HG03457 (cell line): ENCODE results near the gene NDE1.
"Not testable (repeated sequence)": the region's sequence is repeated elsewhere in the genome, so short reads cannot be mapped to it uniquely, and the experiment has no call there.

ENCODE experiments used
- ATAC-seq: cut with Tn5 transposase; IDR thresholded peaks from one replicate; pipeline ENCODE4 v1.9.1; 2021; ENCODE audit warnings: moderate number of reproducible peaks; ENCODE audit not compliant: unreplicated experiment

NDE1 gene, protein sequence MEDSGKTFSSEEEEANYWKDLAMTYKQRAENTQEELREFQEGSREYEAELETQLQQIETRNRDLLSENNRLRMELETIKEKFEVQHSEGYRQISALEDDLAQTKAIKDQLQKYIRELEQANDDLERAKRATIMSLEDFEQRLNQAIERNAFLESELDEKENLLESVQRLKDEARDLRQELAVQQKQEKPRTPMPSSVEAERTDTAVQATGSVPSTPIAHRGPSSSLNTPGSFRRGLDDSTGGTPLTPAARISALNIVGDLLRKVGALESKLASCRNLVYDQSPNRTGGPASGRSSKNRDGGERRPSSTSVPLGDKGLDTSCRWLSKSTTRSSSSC

DNA sequence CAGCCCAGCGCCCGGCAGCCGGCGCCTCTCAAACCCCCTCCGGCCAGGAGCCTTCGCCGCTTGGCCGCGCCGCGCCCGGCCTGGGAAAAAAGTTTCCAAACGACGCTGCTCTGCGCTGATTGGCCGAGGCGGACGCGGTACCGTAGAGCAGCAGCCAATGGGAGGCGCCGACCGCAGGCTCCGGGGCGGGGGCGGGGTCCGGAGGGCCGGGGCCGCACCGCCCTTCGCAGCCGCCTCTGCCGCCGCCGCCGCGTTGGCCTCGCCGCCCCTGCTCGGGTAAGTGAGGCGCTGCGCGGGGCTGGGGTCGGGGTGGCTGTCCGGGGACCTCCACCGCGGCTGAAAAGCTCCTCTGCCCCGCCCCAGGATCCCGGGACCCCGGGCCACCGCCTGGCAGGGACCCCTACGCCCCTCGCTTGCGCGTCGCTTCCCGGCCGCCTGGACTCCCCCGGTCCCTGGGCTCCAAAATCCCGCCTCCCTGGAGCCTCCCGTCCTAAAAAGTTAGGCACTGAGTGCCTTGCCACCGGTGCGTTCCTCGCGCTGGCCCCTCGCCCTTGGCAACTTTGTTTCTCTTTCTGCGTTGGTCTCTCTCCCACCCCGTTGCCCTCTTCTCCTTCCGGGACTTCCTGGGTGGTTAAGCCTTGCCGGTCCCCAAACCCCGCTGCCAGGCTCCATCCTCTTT is at the start of gene NDE1:
Gene NDE1, plus strand, starts transcription at position 227 of the 679 bp plus-strand sequence. CDS start 14,534 bp downstream, outside the sequence.
- peak; percentile 52 for ATAC-seq

DNA sequence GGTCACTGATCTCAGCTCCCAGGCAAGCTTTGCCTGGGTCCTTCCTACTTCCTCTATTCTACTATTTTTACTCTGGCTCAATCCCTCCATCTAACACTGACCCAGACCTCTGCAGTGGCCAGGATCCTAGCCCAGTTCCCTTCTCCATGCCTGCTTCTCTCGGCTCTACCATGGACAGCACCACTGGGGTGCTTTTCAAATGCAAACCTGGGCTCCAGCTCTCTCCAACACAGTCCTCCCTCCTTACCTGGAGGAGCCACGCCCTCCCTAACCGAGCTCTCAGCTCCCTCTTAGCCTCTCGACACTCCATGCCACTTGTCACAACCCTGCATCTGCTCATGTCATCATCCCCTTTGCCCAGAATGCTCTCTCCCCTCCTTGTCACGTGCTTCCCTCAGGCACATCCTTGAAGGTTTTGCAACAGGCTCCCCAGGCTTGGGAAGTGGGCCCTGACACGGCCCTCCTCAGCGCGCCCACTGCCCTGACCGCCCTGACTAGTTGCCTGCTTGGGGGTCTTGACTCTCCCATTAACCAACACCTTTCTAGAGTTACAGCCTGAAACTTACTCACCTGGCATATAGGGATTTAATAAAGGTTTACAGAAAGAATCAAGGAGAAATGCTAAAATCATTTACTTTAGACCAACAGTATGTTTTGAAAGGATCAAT is 48.7 kb upstream of the NDE1 start:
- no peak for ATAC-seq

DNA sequence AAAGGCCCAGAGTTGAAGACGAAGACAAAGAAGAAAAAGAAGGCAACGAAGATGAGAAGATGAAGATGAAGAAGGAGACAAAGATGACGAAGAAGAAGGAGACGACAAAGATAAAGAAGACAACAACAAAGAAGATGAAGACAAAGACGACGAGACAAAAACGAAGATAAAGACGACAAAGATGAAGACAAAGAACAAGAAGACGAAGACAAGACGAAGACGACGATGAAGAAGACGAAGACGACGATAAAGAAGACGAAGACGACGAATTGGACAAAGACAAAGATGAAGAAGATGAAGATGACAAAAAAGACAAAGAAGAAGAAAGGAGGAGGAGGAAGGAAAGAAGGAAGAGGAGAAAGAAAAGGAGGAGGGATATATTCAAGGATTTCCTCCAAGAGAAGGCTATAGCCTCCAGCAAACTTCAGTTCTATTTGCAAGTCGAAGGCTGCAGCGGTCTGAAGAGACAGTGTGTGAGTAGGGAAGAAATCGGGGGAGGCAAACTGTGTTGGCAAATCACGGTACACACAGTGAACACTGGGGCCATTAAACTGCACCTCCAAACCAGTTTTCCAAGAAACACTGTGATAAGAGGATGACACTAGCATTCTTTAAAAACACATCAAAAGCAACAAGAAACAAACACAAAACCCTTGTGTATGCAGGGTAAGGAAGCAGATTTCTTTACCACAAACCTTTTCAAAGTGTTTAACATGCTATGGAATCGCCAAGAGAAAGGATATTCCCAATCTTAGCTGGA is 47.6 kb upstream of the NDE1 start:
- ATAC-seq = no peak

DNA sequence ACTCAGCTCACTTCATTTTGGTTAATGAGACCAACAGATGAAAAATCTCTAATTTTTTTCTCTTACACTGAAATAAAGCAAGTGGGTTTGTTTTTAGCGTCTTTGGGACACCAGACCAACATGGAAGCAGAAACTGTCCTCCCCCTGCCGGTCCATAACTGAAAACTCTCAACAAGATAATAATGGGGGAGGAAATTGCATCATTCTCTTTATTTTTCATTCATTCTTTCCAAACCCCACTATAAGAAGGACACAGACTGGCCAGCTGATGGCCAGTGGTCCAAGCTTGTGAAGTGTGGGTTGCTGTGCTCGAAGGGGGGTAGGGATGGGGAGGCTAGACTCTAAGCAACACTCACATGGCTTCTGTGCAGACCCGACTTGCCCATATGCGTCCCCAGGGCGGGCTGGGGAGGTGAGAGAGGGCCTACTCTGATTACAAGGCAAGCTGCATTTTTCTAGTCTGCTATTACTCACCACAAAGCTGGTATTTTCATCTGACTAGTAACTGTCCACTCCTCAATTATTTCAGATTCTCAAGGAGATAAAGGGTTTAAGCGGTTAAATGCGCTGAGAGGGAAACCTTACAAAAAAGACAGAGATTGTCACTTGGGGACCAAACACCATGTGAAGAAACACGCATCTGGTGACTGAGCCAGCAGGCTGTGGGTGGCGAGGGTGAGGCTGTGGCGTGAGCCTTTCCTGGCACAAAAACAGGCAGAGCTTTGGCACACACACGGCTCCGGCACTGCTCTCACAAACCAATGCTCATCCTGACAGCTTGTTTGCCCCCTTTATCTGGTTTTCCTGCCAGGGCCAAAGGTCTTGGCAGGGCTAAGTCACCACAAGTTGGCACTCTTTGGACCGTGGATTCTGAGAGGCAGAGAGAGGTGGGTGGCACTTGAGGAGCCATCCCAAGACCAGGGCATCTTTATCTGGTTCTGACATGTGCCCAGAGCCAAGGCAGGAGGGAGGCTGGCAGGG is 45.3 kb upstream of the NDE1 start:
- no peak for ATAC-seq

DNA sequence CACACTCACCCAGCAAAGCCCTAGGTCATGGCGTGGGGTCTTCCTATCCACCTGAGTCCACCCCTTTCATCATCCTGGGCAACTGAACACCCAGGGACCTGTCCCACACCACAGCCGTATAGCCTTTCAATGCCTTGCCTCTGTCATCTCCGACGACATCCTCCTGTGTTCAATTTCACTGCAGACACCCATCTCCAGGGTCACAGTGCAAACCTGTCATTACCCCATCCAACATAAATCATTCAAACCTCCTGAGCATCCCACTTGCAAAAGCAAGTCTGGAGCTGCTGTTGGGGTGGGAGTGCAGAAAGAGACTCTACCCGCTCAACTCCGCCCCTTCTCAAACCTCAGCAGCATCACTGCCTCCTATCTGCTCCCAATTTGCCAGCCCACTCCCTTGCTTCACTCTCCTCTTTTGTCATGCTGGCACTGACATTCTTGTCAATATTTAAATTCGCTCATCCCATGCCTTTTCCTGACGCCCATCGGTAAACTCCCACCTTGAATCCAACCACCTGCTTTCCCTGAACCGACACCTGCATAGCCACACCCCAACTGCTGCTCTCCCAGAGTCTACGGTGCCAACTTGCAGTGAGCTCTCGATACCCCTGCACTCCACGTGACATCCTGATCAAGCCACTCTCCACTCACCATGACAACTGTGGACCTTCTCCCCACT is 44.1 kb upstream of the NDE1 start:
- ATAC-seq = no peak

DNA sequence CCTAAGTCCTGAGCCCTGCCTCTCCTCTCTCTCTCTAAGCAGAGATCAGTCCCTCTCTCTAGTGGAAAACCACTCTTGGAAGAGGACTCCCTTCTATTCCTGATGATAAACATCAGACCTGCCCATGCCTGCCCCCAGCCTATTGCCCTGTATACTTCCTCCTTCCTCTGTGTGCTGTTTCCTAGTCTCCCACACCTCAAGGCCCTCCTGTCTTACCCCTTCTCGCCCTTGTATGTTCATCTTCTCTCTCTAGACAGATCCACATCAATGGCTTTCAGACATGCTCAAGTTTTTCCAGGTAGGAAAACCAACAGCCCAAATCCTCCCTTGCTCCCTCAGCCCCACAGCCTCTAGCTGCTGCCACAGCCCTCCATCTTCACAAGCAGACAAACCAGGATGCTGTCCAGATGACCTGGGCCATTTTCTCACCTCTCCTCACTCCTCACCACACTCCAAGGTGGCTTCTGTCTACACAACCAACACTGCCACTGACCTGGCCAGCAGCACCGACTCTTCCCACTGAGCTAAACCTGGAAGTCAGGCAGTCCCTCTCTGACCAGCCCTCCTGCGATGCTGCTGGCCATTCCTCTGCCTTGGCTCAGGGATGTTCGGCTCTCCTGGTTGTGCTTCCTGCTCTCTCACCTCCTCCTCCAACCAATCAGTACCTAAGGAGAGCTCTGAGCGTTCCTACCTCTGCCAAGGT is 43.4 kb upstream of the NDE1 start:
- no peak for ATAC-seq

DNA sequence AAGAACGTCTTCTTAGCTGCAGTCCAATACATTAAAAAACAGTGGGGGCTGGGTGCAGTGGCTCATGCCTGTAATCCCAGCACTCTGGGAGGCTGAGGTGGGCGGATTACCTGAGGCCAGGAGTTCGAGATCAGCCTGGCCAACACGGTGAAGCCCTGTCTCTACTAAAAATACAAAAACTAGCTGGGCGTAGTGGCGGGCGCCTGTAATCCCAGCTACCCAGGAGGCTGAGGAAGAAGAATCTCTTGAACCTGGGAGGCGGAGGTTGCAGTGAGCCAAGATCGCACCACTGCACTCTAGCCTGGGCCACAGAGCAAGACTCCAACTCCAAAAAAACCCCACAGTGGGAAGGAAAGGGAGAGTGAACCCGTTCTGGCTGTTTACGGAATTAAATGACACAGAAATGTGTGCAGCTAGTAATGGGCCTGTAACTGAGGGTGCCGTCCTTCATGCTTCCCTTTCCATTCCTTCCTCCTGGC is 42.8 kb upstream of the NDE1 start:
- not testable (repeated sequence) for ATAC-seq

DNA sequence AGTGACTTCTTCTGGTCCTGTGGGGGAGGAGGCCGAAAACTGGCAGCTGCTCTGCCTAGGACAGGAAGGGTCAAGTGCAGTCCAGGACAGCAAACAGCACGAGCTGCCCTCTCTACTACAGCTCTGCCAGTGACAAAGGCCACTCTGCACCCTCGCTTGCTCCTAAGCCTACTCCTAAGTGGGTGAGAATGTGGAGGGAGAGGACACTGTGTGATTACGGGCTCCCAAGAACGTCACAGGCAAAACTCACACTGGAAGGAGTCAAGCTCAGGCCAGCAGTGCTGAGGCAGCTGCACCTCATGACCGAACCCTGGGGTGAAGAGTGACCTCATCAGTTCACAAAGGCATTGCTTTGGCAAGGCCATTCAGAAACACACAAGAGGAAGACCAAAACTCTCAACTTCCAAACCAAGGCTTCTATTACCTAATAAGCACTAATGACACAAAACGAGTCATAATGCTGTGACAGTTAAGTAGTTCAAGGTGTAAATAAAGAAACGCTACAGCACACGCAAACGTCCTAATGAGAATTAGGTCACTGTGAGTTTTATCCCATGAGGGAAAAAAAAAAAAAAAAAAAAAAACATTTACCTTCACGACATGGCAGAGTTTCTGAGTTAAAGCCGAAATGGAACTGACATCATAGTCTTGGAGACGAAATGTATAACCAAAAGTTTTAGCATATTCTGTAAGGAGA is 42.2 kb upstream of the NDE1 start:
- no peak for ATAC-seq

DNA sequence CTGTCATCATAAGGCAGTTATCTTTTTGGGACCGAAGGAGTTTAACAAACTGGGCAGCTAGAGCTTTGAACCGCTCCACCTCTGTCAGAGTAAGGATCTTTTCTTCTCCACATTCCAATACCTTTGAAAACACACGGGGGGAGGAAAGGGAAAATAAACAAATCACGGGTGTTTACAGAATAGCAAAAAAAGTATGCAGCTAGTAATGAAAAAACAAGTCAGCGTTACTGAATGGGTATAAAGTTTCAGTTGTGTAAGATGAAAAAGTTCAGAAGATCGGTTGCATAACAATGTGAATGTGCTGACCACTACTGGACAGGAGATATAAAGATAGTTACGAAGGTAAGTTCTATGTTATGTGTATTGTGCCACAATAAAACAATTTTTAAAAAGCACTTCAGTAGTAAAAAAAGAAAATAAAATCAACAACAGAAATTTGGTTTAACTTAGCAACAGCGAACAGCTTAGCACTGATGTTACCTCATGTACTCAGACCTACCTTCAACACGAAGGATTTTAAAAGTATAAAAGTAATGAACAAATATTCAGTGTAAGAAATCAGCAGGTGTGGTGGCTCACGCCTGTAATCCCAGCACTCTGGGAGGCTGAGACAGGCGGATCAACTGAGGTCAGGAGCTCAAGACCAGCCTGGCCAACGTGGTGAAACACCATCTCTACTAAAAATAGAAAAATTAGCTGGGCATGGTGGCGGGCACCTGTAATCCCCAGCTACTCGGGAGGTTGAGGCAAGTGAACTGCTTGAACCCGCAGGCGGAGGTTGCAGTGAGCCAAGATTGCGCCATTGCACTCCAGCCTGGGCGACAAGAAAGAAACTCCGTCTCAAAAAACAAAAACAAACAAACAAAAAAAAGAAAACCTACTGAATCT is 41.4 kb upstream of the NDE1 start:
- no peak for ATAC-seq

DNA sequence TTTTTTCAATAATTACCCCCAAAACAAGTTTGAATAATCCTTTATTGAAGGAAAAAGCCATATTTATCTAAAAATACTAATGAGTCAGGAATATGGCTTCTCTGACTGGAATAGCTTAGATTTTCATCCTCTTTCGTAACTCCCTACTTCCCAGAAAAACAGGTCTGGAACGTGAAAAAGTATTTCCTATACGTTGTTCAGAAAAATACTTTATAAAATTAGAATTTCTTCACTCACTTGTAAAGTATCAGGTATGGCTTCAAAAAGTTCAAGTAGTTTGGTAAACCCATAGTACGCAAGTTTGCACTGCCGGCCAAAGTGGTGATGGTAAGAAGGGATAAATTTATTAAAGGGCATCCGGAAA is 40.8 kb upstream of the NDE1 start:
- no peak for ATAC-seq

DNA sequence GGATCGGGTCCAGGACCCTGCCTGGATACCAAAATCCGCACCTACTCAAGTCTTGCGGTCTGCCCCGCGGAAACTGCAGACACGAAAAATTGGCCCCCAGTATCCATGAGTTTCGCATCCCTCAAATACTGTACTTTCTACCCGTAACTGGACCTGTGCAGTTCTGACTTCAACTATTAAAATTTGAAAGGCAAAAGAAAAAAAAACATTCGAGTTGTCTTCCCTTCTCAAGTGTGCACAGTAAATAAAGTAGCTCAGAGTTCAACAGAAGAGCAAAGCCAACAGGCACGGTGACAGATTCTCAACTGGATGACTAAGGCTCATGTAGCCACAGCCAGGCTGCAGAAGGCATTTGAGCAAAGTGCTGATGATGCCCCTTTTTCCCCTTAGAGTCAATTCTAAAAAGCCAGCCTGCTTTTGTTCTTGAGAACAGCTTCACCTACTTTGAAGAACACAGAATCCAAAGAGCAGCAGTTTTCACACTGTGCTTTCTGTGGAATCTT is 39.6 kb upstream of the NDE1 start:
- ATAC-seq = no peak

DNA sequence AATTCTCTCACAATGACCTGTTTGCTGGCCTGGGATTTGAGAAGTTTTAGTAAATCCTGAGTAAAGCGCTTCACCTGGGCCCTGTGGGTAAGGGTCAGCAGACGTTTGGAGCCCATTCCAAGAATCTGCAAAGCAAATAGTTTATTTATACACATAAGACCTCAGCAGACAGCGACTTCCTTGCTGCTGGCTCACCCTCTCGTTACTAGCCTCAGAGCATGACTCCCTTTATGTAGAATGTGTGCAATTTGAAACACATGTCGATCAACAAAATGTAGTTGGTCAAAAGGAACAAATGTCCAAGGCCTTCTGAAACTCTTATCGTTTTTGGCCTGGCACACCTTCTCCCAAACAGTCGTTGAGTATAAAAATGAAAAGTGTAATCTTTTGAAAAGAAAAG is 38.4 kb upstream of the NDE1 start:
- no peak for ATAC-seq

DNA sequence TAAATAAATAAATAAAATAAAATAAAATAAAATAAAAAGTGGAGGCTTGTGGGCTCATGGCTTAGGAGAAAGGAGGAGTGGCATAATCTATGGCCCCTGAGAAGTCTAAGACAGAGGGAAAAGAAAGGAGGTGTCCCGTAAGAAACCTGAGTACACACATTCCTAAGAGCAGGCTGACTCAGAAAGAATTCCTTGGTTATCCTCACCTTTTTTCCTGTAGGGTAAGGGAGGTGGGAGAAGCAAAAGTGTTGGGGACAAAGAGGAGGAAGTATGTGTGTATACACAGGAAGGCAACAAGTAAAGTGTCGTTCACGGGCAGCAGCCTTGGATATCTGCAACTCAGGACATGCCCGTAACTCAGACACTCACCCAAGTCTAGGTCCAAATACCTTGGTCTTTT is 36.4 kb upstream of the NDE1 start:
- no peak for ATAC-seq

DNA sequence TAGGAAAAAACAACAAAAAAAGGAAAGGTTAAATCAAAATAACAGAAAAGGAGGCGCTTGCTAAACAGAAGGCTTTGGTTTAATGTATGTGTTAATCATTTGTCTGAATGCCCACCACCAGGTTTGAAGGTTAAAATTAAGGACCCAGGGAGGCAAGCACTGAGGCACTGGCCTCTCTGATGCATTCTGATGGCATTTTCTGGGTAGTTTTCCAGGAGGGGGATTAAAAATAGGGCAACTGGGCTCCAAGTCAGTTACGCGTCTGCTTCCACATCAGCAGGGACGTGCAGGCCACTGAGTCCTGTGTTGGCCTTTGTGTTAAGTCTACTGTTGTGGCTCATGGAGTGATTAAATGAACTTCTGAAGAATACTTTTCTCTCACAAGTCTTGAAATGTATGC is 34.0 kb upstream of the NDE1 start:
- no peak for ATAC-seq

DNA sequence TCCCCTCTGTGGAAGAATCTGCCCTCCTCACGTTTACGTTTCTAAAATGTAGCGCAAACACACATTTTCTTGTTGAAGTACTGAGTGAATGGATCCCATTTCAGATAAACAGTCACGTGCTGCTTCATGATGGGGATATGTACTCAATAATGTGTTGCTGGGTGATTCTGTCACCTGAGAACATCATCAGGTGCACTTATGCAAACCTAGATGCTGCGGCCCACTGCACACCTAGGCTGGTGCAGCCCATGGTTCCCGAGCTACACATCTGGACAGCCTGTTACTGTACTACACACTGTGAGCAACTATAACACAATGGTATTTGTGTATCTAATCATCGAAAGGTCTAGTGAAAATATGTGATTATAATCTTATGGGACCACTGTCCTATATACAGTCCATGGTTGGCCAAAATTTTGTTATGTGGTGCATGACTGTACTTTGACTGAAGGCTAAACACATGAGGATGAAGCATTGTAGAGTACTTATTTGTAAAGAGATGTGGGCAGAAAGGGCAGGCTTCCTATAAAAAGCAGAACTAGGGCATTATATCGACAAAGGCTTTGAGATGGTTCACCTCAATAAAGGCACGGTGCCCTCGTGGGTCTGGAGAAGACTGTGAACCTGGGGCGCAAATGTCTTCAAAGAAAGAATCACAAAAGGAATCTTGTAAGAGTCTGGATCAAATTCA is 33.4 kb upstream of the NDE1 start:
- ATAC-seq = no peak

DNA sequence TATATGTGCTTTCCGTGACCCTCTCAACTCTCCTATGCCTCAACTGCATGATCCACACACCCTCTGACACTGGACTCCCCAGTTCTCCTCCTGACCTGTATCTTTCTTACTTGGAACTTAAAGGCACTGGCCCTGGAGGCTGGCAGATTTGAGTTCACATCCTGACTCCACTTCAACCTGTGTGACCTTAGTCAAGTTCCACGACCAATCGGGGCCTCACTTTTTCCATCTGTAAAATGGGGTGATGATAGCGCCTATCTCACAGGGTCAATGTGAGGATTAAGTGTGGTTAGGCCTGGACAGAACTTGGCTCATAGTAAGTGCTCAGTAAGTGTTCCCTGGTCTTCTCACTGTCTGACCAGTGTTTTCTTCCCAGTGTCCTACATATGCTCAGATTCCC is 32.1 kb upstream of the NDE1 start:
- no peak for ATAC-seq

DNA sequence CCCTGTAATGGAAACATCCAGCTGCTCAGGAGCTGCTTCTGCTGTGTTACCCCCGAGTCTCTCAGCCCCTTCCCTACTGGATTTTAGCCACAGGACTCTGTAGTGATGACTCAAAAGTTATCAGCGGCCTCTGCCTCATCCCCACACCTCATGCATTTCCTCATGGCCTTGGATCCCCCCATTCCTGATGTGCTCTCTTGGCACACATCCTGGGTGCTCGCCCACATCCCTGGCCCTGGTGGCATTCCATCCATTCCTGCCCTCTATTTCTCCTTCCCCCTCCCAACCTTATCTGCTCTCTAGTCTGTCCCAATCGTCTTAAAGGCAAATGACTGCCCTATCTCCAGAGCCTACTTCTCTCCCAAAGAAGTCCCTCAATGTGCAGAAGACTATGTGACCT is 31.7 kb upstream of the NDE1 start:
- ATAC-seq = no peak
